Hepatocyte (in vitro differentiated cells): ENCODE data around the gene CRABP2. TPM values are rescaled to one million over a fixed set of nuclear protein-coding genes. Genes with fewer than 3 reads are reported as not detected.

ENCODE experiments used
- DNase-seq: peaks from one replicate; pipeline ENCODE4 v3.0.0-alpha.2; 2016; ENCODE audit warnings: low spot score
- H2AFZ ChIP-seq: fragments of 200-600 bp; sonication (generic); 2 replicates; pipeline ENCODE4 v1.6.0; 2016; ENCODE audit warnings: antibody characterized with exemption, mild to moderate bottlenecking
- H3K27ac ChIP-seq: fragments of 200-600 bp; sonication (generic); 2 replicates; pipeline ENCODE4 v1.5.1; 2016; ENCODE audit warnings: mild to moderate bottlenecking
- H3K27me3 ChIP-seq: fragments of 200-600 bp; sonication (generic); 2 replicates; pipeline ENCODE4 v1.6.1; 2016
- H3K36me3 ChIP-seq: fragments of 200-600 bp; sonication (generic); replicated peaks from 2 replicates; pipeline ENCODE4 v1.5.1; 2016; ENCODE audit warnings: low read depth; ENCODE audit not compliant: insufficient read depth
- H3K4me1 ChIP-seq: fragments of 200-600 bp; sonication (generic); 2 replicates; pipeline ENCODE4 v1.5.1; 2016; ENCODE audit warnings: mild to moderate bottlenecking, moderate library complexity; ENCODE audit not compliant: insufficient read depth
- H3K4me2 ChIP-seq: fragments of 200-600 bp; sonication (generic); 2 replicates; pipeline ENCODE4 v1.6.0; 2016
- H3K4me3 ChIP-seq: fragments of 200-600 bp; sonication (generic); 2 replicates; pipeline ENCODE4 v1.5.1; 2016; ENCODE audit warnings: mild to moderate bottlenecking
- H3K79me2 ChIP-seq: fragments of 200-600 bp; sonication (generic); 2 replicates; pipeline ENCODE4 v1.6.0; 2017; ENCODE audit warnings: mild to moderate bottlenecking
- H3K9me2 ChIP-seq: fragments of 200-600 bp; sonication (generic); replicated peaks from 2 replicates; pipeline ENCODE4 v1.6.0; 2017; ENCODE audit warnings: mild to moderate bottlenecking; ENCODE audit not compliant: insufficient read depth
- H3K9me3 ChIP-seq: fragments of 200-600 bp; sonication (generic); 2 replicates; pipeline ENCODE4 v1.5.1; 2016; ENCODE audit warnings: low read depth, mild to moderate bottlenecking
- H4K20me1 ChIP-seq: fragments of 200-600 bp; sonication (generic); 2 replicates; pipeline ENCODE4 v1.6.0; 2016; ENCODE audit warnings: mild to moderate bottlenecking; ENCODE audit not compliant: insufficient read depth, poor library complexity, severe bottlenecking
- CTCF ChIP-seq: fragments of 200-600 bp; sonication (generic); IDR thresholded peaks from 2 replicates; pipeline ENCODE4 v1.5.1; 2016; ENCODE audit warnings: antibody characterized with exemption, mild to moderate bottlenecking; ENCODE audit not compliant: poor library complexity
- EZH2 ChIP-seq: fragments of 200-600 bp; sonication (generic); IDR thresholded peaks from 2 replicates; pipeline ENCODE4 v1.6.1; 2016; ENCODE audit warnings: antibody characterized with exemption, mild to moderate bottlenecking, borderline replicate concordance
- EZH2phosphoT487 ChIP-seq: fragments of 200-600 bp; sonication (generic); IDR thresholded peaks from one replicate; pipeline ENCODE4 v1.6.1; 2018; ENCODE audit warnings: antibody characterized with exemption, mild to moderate bottlenecking, low read depth, moderate library complexity; ENCODE audit not compliant: unreplicated experiment, severe bottlenecking
- WGBS: methylation state at CpG from one replicate; pipeline ENCODE4 v1.1.6; 2016; ENCODE audit warnings: low lambda C conversion rate; ENCODE audit errors: missing lambda C conversion rate; 5-methylcytosine and 5-hydroxymethylcytosine counted together
- polyA plus RNA-seq: library from polyadenylated mRNA; unstranded; fragments of >200 nt; fragmentation: Nextera tagmentation; extraction: Ambion mirVana; gene quantifications from 2 replicates; pipeline ENCODE4 v1.2.1, GENCODE V29; 2016
- total RNA-seq: library from RNA; depleted of rRNA; stranded (reverse); fragments of >200 nt; gene quantifications from 2 replicates; pipeline ENCODE4 v1.2.3, GENCODE V29; 2014

CRABP2 gene
- total and polyA plus RNA-seq, 2 experiments from 2014 or later, result 93.5 to 171 TPM

GRCh38 chr1:156738407-156738806 is 33.0 kb upstream of the CRABP2 start:
- H3K27me3 ChIP-seq, result no peaks in the 10 kb centered on the region
- TF ChIP-seq EZH2phosphoT487 (no peak), CTCF (no peak), EZH2 (no peak)
- no peak overlapping the region for H3K27ac ChIP-seq
- no peaks in the 10 kb centered on the region for H3K9me2 ChIP-seq
- H2AFZ ChIP-seq, result no peak overlapping the region
- no peaks in the 10 kb centered on the region for H4K20me1 ChIP-seq
- WGBS, result 96% methylated on average over 10 of the region's 10 CpGs
- DNase-seq, result no peak
- H3K4me3 ChIP-seq, result no peak overlapping the region
- H3K4me1 ChIP-seq, result peaks cover 9% of the 10 kb centered on the region
- peaks cover 19% of the 10 kb centered on the region for H3K79me2 ChIP-seq
- no peaks in the 10 kb centered on the region for H3K36me3 ChIP-seq
- no peak overlapping the region for H3K4me2 ChIP-seq
- H3K9me3 ChIP-seq, result no peaks in the 10 kb centered on the region

DNA sequence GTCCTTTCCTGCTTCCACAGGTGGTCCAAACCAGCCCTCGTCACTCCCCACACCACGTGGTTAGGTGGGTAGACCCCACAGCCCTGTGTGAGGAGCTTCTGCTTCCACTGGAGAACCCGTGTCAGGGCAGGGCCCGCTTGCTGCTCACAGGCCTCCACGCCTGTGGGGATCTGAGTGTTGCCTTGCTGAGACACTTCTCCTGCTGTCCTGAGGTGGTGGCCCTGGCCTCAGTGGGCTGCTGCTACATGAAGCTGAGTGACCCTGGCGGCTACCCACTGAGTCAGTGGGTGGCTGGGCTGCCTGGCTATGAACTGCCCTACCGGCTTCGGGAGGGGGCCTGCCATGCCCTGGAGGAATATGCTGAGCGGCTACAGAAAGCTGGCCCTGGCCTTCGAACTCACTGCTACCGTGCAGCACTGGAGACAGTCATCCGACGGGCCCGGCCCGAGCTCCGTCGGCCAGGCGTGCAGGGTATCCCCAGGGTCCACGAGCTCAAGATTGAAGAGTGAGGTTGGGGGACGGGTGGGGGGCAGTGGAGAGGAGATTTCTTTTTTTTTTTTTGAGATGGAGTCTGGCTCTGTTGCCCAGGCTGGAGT is 28.7 kb upstream of the CRABP2 start:
- H3K4me3 ChIP-seq, result no peak overlapping the region
- H4K20me1 ChIP-seq, result no peaks in the 10 kb centered on the region
- H3K27me3 ChIP-seq, result no peaks in the 10 kb centered on the region
- H3K9me3 ChIP-seq, result no peaks in the 10 kb centered on the region
- no peak overlapping the region for H2AFZ ChIP-seq
- 95% methylated on average over 19 of the region's 20 CpGs for WGBS
- no peaks in the 10 kb centered on the region for H3K36me3 ChIP-seq
- H3K4me2 ChIP-seq, result no peak overlapping the region
- peaks cover 9% of the 10 kb centered on the region for H3K4me1 ChIP-seq
- no peaks in the 10 kb centered on the region for H3K9me2 ChIP-seq
- H3K27ac ChIP-seq, result no peak overlapping the region
- TF ChIP-seq EZH2 (no peak), EZH2phosphoT487 (no peak), CTCF (no peak)
- no peak for DNase-seq
- H3K79me2 ChIP-seq, result peaks cover 26% of the 10 kb centered on the region

GRCh38 chr1:156728599-156729462 is 23.4 kb upstream of the CRABP2 start, which contains the start of gene ISG20L2:
TSS of gene ISG20L2 (minus strand) at chr1:156728766. CDS start at chr1:156727652, 1,114 bp downstream.
- Histone ChIP-seq H4K20me1 (peaks cover 28% of the 10 kb centered on the region), H3K4me3 (peak within 1 kb of the TSS; percentile 68), H3K36me3 (no peaks in the 10 kb centered on the region), H3K9me3 (no peaks in the 10 kb centered on the region), H3K4me2 (peak within 1 kb of the TSS; percentile 89), H3K9me2 (no peaks in the 10 kb centered on the region), H3K4me1 (peaks cover 35% of the 10 kb centered on the region), H3K27me3 (no peaks in the 10 kb centered on the region), H3K79me2 (peaks cover 63% of the 10 kb centered on the region), H2AFZ (peak within 1 kb of the TSS; percentile 75), H3K27ac (peak within 1 kb of the TSS; percentile 99)
- DNase-seq, result peak; percentile 99
- WGBS, result 2% methylated on average over 43 of the region's 57 CpGs
- no peak for TF ChIP-seq CTCF
- TF ChIP-seq EZH2phosphoT487, result no peak
- no peak for TF ChIP-seq EZH2
